GM19455 (cell line): ENCODE results near the gene ZNF483.
"Not testable (repeated sequence)": the region's sequence is repeated elsewhere in the genome, so short reads cannot be mapped to it uniquely, and the experiment has no call there.

Source experiments
- ATAC-seq: cut with Tn5 transposase; IDR thresholded peaks from one replicate; pipeline ENCODE4 v1.9.1; 2021; ENCODE audit not compliant: unreplicated experiment

ZNF483 gene

GRCh38 chr9:111525056-111525977 is at the start of gene ZNF483:
ZNF483 (plus strand) TSS chr9:111525179; CDS start chr9:111527396, 2,217 bp downstream.
- peak; percentile 68 for ATAC-seq

- ATAC-seq = no peak
Measured at GRCh38 chr9:111475195-111475594, 49.8 kb upstream of the ZNF483 start.

- no peak for ATAC-seq
Measured at GRCh38 chr9:111477677-111478076, 47.3 kb upstream of the ZNF483 start.

- ATAC-seq = no peak
Measured at GRCh38 chr9:111481885-111482636, 42.9 kb upstream of the ZNF483 start.

GRCh38 chr9:111482694-111483438 is 42.1 kb upstream of the ZNF483 start:
- ATAC-seq = peak; percentile 57

GRCh38 chr9:111483439-111483857 is 41.5 kb upstream of the ZNF483 start:
- peak; percentile 48 for ATAC-seq

- peak; percentile 59 for ATAC-seq
Measured at GRCh38 chr9:111483858-111484571, 41.0 kb upstream of the ZNF483 start, which contains the start of gene ECPAS. ECPAS (minus strand) TSS chr9:111484383; CDS start chr9:111472918, 11,465 bp downstream.

- ATAC-seq = peak; percentile 1
Measured at GRCh38 chr9:111484572-111484894, 40.4 kb upstream of the ZNF483 start.

- not testable (repeated sequence) for ATAC-seq
Measured at GRCh38 chr9:111497196-111497595, 27.8 kb upstream of the ZNF483 start.

- ATAC-seq = no peak
Measured at GRCh38 chr9:111501005-111501562, 23.9 kb upstream of the ZNF483 start.

GRCh38 chr9:111501648-111502047 is 23.3 kb upstream of the ZNF483 start:
- no peak for ATAC-seq

GRCh38 chr9:111502506-111502905 is 22.5 kb upstream of the ZNF483 start:
- no peak for ATAC-seq

GRCh38 chr9:111511581-111511980 is 13.4 kb upstream of the ZNF483 start:
- not testable (repeated sequence) for ATAC-seq

- no peak for ATAC-seq
Measured at GRCh38 chr9:111514967-111515366, 10.0 kb upstream of the ZNF483 start.

GRCh38 chr9:111516061-111516465 is 8.9 kb upstream of the ZNF483 start:
- peak; percentile 63 for ATAC-seq

- no peak for ATAC-seq
Measured at GRCh38 chr9:111524731-111525055, 286 bp upstream of the ZNF483 start.

- no peak for ATAC-seq
Measured at GRCh38 chr9:111527347-111527746, 2.4 kb downstream of the ZNF483 start.

GRCh38 chr9:111529787-111530186 is 4.8 kb downstream of the ZNF483 start:
- no peak for ATAC-seq

- ATAC-seq = no peak
Measured at GRCh38 chr9:111531716-111532115, 6.7 kb downstream of the ZNF483 start.

- no peak for ATAC-seq
Measured at GRCh38 chr9:111533099-111533790, 8.3 kb downstream of the ZNF483 start.
